HG03066 (cell line): ENCODE measurements around the gene CDKAL1.
"Not testable (repeated sequence)": the region's sequence is repeated elsewhere in the genome, so short reads cannot be mapped to it uniquely, and the experiment has no call there.

Experiments
- ATAC-seq: cut with Tn5 transposase; IDR thresholded peaks from one replicate; pipeline ENCODE4 v1.9.1; 2021; ENCODE audit warnings: low read depth; ENCODE audit not compliant: unreplicated experiment

The CDKAL1 gene

GRCh38 chr6:20703049-20703448, 168.8 kb downstream of the CDKAL1 start:
- no peak for ATAC-seq

GRCh38 chr6:20704325-20705025, 170.2 kb downstream of the CDKAL1 start:
- no peak for ATAC-seq

GRCh38 chr6:20705741-20706140, 171.5 kb downstream of the CDKAL1 start:
- no peak for ATAC-seq

GRCh38 chr6:20706238-20706938, 172.1 kb downstream of the CDKAL1 start:
- ATAC-seq, result no peak

- ATAC-seq, result no peak
These were observed 172.8 kb downstream of the CDKAL1 start for GRCh38 chr6:20706939-20707485.

- ATAC-seq, result no peak
These were observed 173.6 kb downstream of the CDKAL1 start for GRCh38 chr6:20707870-20708269.

- ATAC-seq, result peak; percentile 84
These were observed 174.3 kb downstream of the CDKAL1 start for GRCh38 chr6:20708367-20709124.

GRCh38 chr6:20709451-20709850, 175.2 kb downstream of the CDKAL1 start:
- ATAC-seq, result no peak

GRCh38 chr6:20710341-20710740, 176.1 kb downstream of the CDKAL1 start:
- ATAC-seq, result no peak

GRCh38 chr6:20711518-20711917, 177.3 kb downstream of the CDKAL1 start:
- ATAC-seq, result no peak

- ATAC-seq, result no peak
These were observed 177.8 kb downstream of the CDKAL1 start for GRCh38 chr6:20712011-20712410.

- ATAC-seq, result no peak
These were observed 181.0 kb downstream of the CDKAL1 start for GRCh38 chr6:20715135-20715806.

GRCh38 chr6:20716865-20717264, 182.6 kb downstream of the CDKAL1 start:
- peak; percentile 79 for ATAC-seq

- ATAC-seq, result no peak
These were observed 183.5 kb downstream of the CDKAL1 start for GRCh38 chr6:20717743-20718142.

GRCh38 chr6:20718705-20719653, 184.7 kb downstream of the CDKAL1 start:
- no peak for ATAC-seq

- ATAC-seq, result no peak
These were observed 185.7 kb downstream of the CDKAL1 start for GRCh38 chr6:20719980-20720379.

- ATAC-seq, result not testable (repeated sequence)
These were observed 186.9 kb downstream of the CDKAL1 start for GRCh38 chr6:20721121-20721520.

GRCh38 chr6:20722455-20722854, 188.2 kb downstream of the CDKAL1 start:
- no peak for ATAC-seq

GRCh38 chr6:20723236-20723635, 189.0 kb downstream of the CDKAL1 start:
- no peak for ATAC-seq
